ENCODE measurements around the gene PCBP3. TPM values are rescaled to one million over a fixed set of nuclear protein-coding genes. Genes with fewer than 3 reads are reported as not detected.

The PCBP3 gene
- total and polyA plus RNA-seq, 10 of the 15 experiments (the other 5 are each of a cell fraction or from before 2014, with no cell fraction given) = 0.09 to 1.3 (median 0.46) TPM; not detected in 3

GRCh38 chr21:45618846-45619485 is 24.6 kb upstream of the PCBP3 start:
- no peak overlapping the region for H3K4me3 ChIP-seq
- no peaks in the 10 kb centered on the region for H3K79me2 ChIP-seq (ENCODE audit: control insufficient read depth, insufficient read depth, low read length)
- intact Hi-C loops (cut with micrococcal nuclease; ENCODE audit: unreplicated experiment) = no loop called here
- BruUV-seq (replicated peaks) = no TSS peak
- 52% methylated on average over 8 of the region's 8 CpGs for WGBS (ENCODE audit: insufficient coverage, insufficient replicate concordance, low lambda C conversion rate, missing lambda C conversion rate)
- DNase-seq (ENCODE audit: low read depth, low spot score) (no peak), FAIRE-seq (no peak), ATAC-seq (no peak)
- H3K27me3 ChIP-seq (replicated peaks in 1 of 2; ENCODE audit: control insufficient read depth in 2 of 2, insufficient read depth in 2 of 2, low read length in 1 of 2) = no peaks in the 10 kb centered on the region
- no peak overlapping the region for H3K27ac ChIP-seq (ENCODE audit: control insufficient read depth, insufficient read depth)
- no peak overlapping the region for H2AFZ ChIP-seq (ENCODE audit: control insufficient read depth, low read depth, low read length)
- H3K9me3 ChIP-seq (replicated peaks; ENCODE audit: control insufficient read depth, insufficient read depth, low read length) = no peaks in the 10 kb centered on the region; the same call in 2 of the 3 replicates
- no peaks in the 10 kb centered on the region for H4K20me1 ChIP-seq (ENCODE audit: control insufficient read depth, insufficient read depth)
- POLR2A ChIA-PET = interaction anchor here (1.1 to 4.4 kb wide), 2 partner anchors 13 to 21 kb away, joined by 4 to 24 read pairs; no protein-coding TSS in a partner anchor
- CTCF ChIA-PET = interaction anchor here (2.6 kb wide), 1 partner anchor 21 kb away, joined by 13 read pairs; no protein-coding TSS in a partner anchor
- RAD21 ChIA-PET (ENCODE audit: unreplicated experiment) = interaction anchor here (0.7 to 4.0 kb wide), 2 partner anchors 21 to 27 kb away, joined by 3 to 20 read pairs; no protein-coding TSS in a partner anchor
- SMC1A ChIA-PET (ENCODE audit: uncharacterized antibody, unreplicated experiment) = interaction anchor here (0.6 to 2.6 kb wide), 5 partner anchors 10 to 27 kb away, joined by 4 to 7 read pairs (median 4); no protein-coding TSS in a partner anchor
- H3K9ac ChIP-seq (ENCODE audit: control insufficient read depth, insufficient read depth, low read length) = no peak overlapping the region
- H3K4me2 ChIP-seq (ENCODE audit: control insufficient read depth, insufficient read depth) = no peak overlapping the region
- peaks cover 10% of the 10 kb centered on the region for H3K4me1 ChIP-seq (ENCODE audit: control insufficient read depth, insufficient read depth, low read length)
- no peaks in the 10 kb centered on the region for H3K36me3 ChIP-seq (ENCODE audit: control insufficient read depth in 2 of 2, insufficient read depth in 2 of 2, low read length in 1 of 2)
- in situ Hi-C loops (cut with MboI) = no loop called here
- TF ChIP-seq TARDBP (IDR thresholded peaks at IDR 0.05; ENCODE audit: borderline replicate concordance) (no peak), IRF4 (IDR thresholded peaks at IDR 0.05; ENCODE audit: low read depth, low read length) (no peak), SMC3 (IDR thresholded peaks at IDR 0.05; ENCODE audit: borderline replicate concordance, low read length) (no peak), E2F4 (IDR thresholded peaks at IDR 0.05; ENCODE audit: low read depth, low read length) (no peak), SIX5 (IDR thresholded peaks at IDR 0.05; ENCODE audit: low read depth, low read length, severe bottlenecking) (no peak), NFIC (IDR thresholded peaks at IDR 0.05; ENCODE audit: low read depth, low read length) (no peak), TCF3 (IDR thresholded peaks at IDR 0.05; ENCODE audit: borderline replicate concordance, insufficient read depth, low read depth, low read length) (no peak), SMARCA5 (IDR thresholded peaks at IDR 0.05) (no peak), ZNF24 (IDR thresholded peaks at IDR 0.05) (no peak), USF1 (IDR thresholded peaks at IDR 0.05; ENCODE audit: borderline replicate concordance, extremely low read length, insufficient read depth, low read depth, low read length) (no peak), SMAD1 (IDR thresholded peaks at IDR 0.05; ENCODE audit: low read depth, partially characterized antibody) (no peak), HCFC1 (IDR thresholded peaks at IDR 0.05; ENCODE audit: low read length) (no peak), EGR1 (IDR thresholded peaks at IDR 0.05; ENCODE audit: borderline replicate concordance in 1 of 2, low read depth in 2 of 2, low read length in 2 of 2) (no peak), FOXM1 (IDR thresholded peaks at IDR 0.05; ENCODE audit: low read depth, low read length) (no peak), ZNF592 (IDR thresholded peaks at IDR 0.05) (no peak)
- TF ChIP-seq, protein P1, sequence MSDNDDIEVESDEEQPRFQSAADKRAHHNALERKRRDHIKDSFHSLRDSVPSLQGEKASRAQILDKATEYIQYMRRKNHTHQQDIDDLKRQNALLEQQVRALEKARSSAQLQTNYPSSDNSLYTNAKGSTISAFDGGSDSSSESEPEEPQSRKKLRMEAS (IDR thresholded peaks at IDR 0.05; ENCODE audit: low read depth, low read length) = no peak

Data from GM12878 (cell line).